ENCODE data around the gene COX5B.
"Not testable (repeated sequence)": the region's sequence is repeated elsewhere in the genome, so short reads cannot be mapped to it uniquely, and the experiment has no call there.

COX5B gene

GRCh38 chr2:97673182-97673914, 27.5 kb downstream of the COX5B start:
- Mint-ChIP-seq H3K4me3 (no peak overlapping the region), H3K36me3 (no peaks in the 10 kb centered on the region), H3K9me3 (no peaks in the 10 kb centered on the region), H3K27ac (no peak overlapping the region), H3K4me1 (peaks cover 10% of the 10 kb centered on the region), H3K27me3 (no peaks in the 10 kb centered on the region)
- no peak for ATAC-seq (ENCODE audit: low read depth)
- no peak for DNase-seq (ENCODE audit: low spot score in 2 of 2)

- Mint-ChIP-seq H3K4me1 (peaks cover 10% of the 10 kb centered on the region), H3K27ac (no peak overlapping the region), H3K36me3 (no peaks in the 10 kb centered on the region), H3K4me3 (no peak overlapping the region), H3K27me3 (no peaks in the 10 kb centered on the region), H3K9me3 (no peaks in the 10 kb centered on the region)
- peak; percentile 37 for ATAC-seq (ENCODE audit: low read depth)
- no peak for DNase-seq (ENCODE audit: low spot score in 2 of 2)
These were observed 28.0 kb downstream of the COX5B start for GRCh38 chr2:97673915-97674283.

- ATAC-seq (ENCODE audit: low read depth) = no peak
- H3K4me1 Mint-ChIP-seq = peaks cover 6% of the 10 kb centered on the region
These were observed 29.7 kb downstream of the COX5B start for GRCh38 chr2:97675430-97676113.

GRCh38 chr2:97676620-97677019, 30.8 kb downstream of the COX5B start:
- Mint-ChIP-seq H3K9me3 (no peaks in the 10 kb centered on the region), H3K4me3 (no peak overlapping the region), H3K27me3 (no peaks in the 10 kb centered on the region), H3K4me1 (peaks cover 6% of the 10 kb centered on the region), H3K27ac (no peak overlapping the region), H3K36me3 (no peaks in the 10 kb centered on the region)
- ATAC-seq (ENCODE audit: low read depth) (no peak), DNase-seq (ENCODE audit: low spot score in 2 of 2) (no peak)

More at GRCh38 chr2:97675430-97676113, 29.7 kb downstream of the COX5B start:
- no peak for DNase-seq (ENCODE audit: low spot score in 2 of 2)
- H3K36me3 Mint-ChIP-seq = no peaks in the 10 kb centered on the region
- H3K9me3 Mint-ChIP-seq = no peaks in the 10 kb centered on the region
- H3K27me3 Mint-ChIP-seq = no peaks in the 10 kb centered on the region
- no peak overlapping the region for H3K4me3 Mint-ChIP-seq
- no peak overlapping the region for H3K27ac Mint-ChIP-seq

- ATAC-seq (ENCODE audit: low read depth) (no peak), DNase-seq (ENCODE audit: low spot score in 2 of 2) (no peak)
- H3K4me3 Mint-ChIP-seq = no peak overlapping the region
- no peaks in the 10 kb centered on the region for H3K27me3 Mint-ChIP-seq
- no peaks in the 10 kb centered on the region for H3K9me3 Mint-ChIP-seq
- H3K27ac Mint-ChIP-seq = no peak overlapping the region
- peaks cover 6% of the 10 kb centered on the region for H3K4me1 Mint-ChIP-seq
- no peaks in the 10 kb centered on the region for H3K36me3 Mint-ChIP-seq
These were observed 31.6 kb downstream of the COX5B start for GRCh38 chr2:97677480-97677879.

- Mint-ChIP-seq H3K27ac (no peak overlapping the region), H3K9me3 (no peaks in the 10 kb centered on the region), H3K27me3 (no peaks in the 10 kb centered on the region)
These were observed 32.4 kb downstream of the COX5B start for GRCh38 chr2:97678298-97678697.

GRCh38 chr2:97687235-97687634, 41.4 kb downstream of the COX5B start:
- not testable (repeated sequence) for ATAC-seq (ENCODE audit: low read depth); H3K36me3 Mint-ChIP-seq; H3K27ac Mint-ChIP-seq; H3K4me1 Mint-ChIP-seq; DNase-seq (ENCODE audit: low spot score in 2 of 2); H3K4me3 Mint-ChIP-seq; H3K27me3 Mint-ChIP-seq; H3K9me3 Mint-ChIP-seq

More at GRCh38 chr2:97678298-97678697, 32.4 kb downstream of the COX5B start:
- no peak for DNase-seq (ENCODE audit: low spot score in 2 of 2)
- H3K4me1 Mint-ChIP-seq = peaks cover 6% of the 10 kb centered on the region
- no peak for ATAC-seq (ENCODE audit: low read depth)
- no peak overlapping the region for H3K4me3 Mint-ChIP-seq
- H3K36me3 Mint-ChIP-seq = no peaks in the 10 kb centered on the region

- Mint-ChIP-seq H3K4me3 (no peak overlapping the region), H3K4me1 (no peaks in the 10 kb centered on the region), H3K27me3 (peaks cover 3% of the 10 kb centered on the region), H3K9me3 (no peaks in the 10 kb centered on the region), H3K36me3 (no peaks in the 10 kb centered on the region), H3K27ac (no peak overlapping the region)
- ATAC-seq (ENCODE audit: low read depth) = no peak
- DNase-seq (ENCODE audit: low spot score in 2 of 2) = no peak
These were observed 42.4 kb downstream of the COX5B start for GRCh38 chr2:97688062-97688827.

- Mint-ChIP-seq H3K4me1 (no peaks in the 10 kb centered on the region), H3K4me3 (no peak overlapping the region), H3K9me3 (no peaks in the 10 kb centered on the region), H3K36me3 (no peaks in the 10 kb centered on the region), H3K27ac (no peak overlapping the region), H3K27me3 (peaks cover 3% of the 10 kb centered on the region)
- no peak for DNase-seq (ENCODE audit: low spot score in 2 of 2)
- ATAC-seq (ENCODE audit: low read depth) = no peak
These were observed 45.3 kb downstream of the COX5B start for GRCh38 chr2:97691166-97691565.

- no peaks in the 10 kb centered on the region for H3K36me3 Mint-ChIP-seq
- H3K27me3 Mint-ChIP-seq = peaks cover 3% of the 10 kb centered on the region
- no peaks in the 10 kb centered on the region for H3K9me3 Mint-ChIP-seq
- ATAC-seq (ENCODE audit: low read depth) = no peak
- no peak overlapping the region for H3K27ac Mint-ChIP-seq
- DNase-seq (ENCODE audit: low spot score in 2 of 2) = no peak
- H3K4me3 Mint-ChIP-seq = no peak overlapping the region
- H3K4me1 Mint-ChIP-seq = peaks cover 5% of the 10 kb centered on the region
These were observed 47.6 kb downstream of the COX5B start for GRCh38 chr2:97693476-97693875.

- peaks cover 7% of the 10 kb centered on the region for H3K4me1 Mint-ChIP-seq
- no peaks in the 10 kb centered on the region for H3K27me3 Mint-ChIP-seq
- no peak overlapping the region for H3K4me3 Mint-ChIP-seq
- no peak overlapping the region for H3K27ac Mint-ChIP-seq
- H3K36me3 Mint-ChIP-seq = no peaks in the 10 kb centered on the region
- H3K9me3 Mint-ChIP-seq = no peaks in the 10 kb centered on the region
- ATAC-seq (ENCODE audit: low read depth) (no peak), DNase-seq (ENCODE audit: low spot score in 2 of 2) (no peak)
These were observed 49.9 kb downstream of the COX5B start for GRCh38 chr2:97695744-97696143.

- H3K4me1 Mint-ChIP-seq = peaks cover 7% of the 10 kb centered on the region
- H3K27ac Mint-ChIP-seq = no peak overlapping the region
- H3K9me3 Mint-ChIP-seq = no peaks in the 10 kb centered on the region
- peak; percentile 93 for ATAC-seq (ENCODE audit: low read depth)
- DNase-seq (ENCODE audit: low spot score in 2 of 2) = peak; percentile 89 to 91
- no peak overlapping the region for H3K4me3 Mint-ChIP-seq
- no peaks in the 10 kb centered on the region for H3K27me3 Mint-ChIP-seq
- H3K36me3 Mint-ChIP-seq = peaks cover 1% of the 10 kb centered on the region
These were observed 51.7 kb downstream of the COX5B start for GRCh38 chr2:97697252-97698235.

Measured in memory B cell (primary cell).